GM12878 (cell line): Measurements from ENCODE around the gene RPL22L1. TPM values are rescaled to one million over a fixed set of nuclear protein-coding genes. Genes with fewer than 3 reads are reported as not detected.

Source experiments
- ATAC-seq: fragments of 200-7000 bp; cut with Tn5 transposase; 3 replicates; pipeline ENCODE4 v1.9.1; 2020; ENCODE audit warnings: mild to moderate bottlenecking, moderate library complexity
- BruUV-seq: library from RNA; stranded (reverse); fragments of 400-500 nt; replicated peaks from 2 replicates; lab custom pipeline; 2021; lab: Mats Ljungman, UMichigan
- CTCF ChIA-PET: fragments of 300-600 bp; sonication (Branson Sonifier 250); formaldehyde crosslinking; extraction: SDS; loops from one replicate; lab custom pipeline; 2021; ENCODE audit warnings: inconsistent platforms; lab: Yijun Ruan, JAX
- POLR2A ChIA-PET: fragments of 350-600 bp; formaldehyde crosslinking; extraction: SDS; loops from one replicate; lab custom pipeline; 2021; ENCODE audit warnings: inconsistent platforms; lab: Charles Lee
- RAD21 ChIA-PET: fragments of 300-600 bp; sonication (Branson Sonifier 250); formaldehyde crosslinking; loops from one replicate; lab custom pipeline; 2023; ENCODE audit warnings: antibody characterized with exemption; ENCODE audit not compliant: unreplicated experiment; lab: Charles Lee
- SMC1A ChIA-PET: fragments of 300-600 bp; sonication (Branson Sonifier 250); formaldehyde crosslinking; loops from one replicate; lab custom pipeline; 2023; ENCODE audit not compliant: unreplicated experiment, uncharacterized antibody; lab: Charles Lee
- DNase-seq: peaks from one replicate; pipeline ENCODE4 v3.0.0-alpha.2; 2011; ENCODE audit warnings: low read depth, low spot score
- FAIRE-seq: peaks from 3 replicates; lab custom pipeline; 2011; peaks lifted over from hg19 to GRCh38; lab: Jason Lieb, UNC
- H2AFZ ChIP-seq: 2 replicates; pipeline ENCODE4 v1.6.0; 2011; ENCODE audit warnings: low read depth, low read length, control low read depth; ENCODE audit not compliant: control insufficient read depth
- H3K27ac ChIP-seq: 2 replicates; pipeline ENCODE4 v1.5.1; 2011; ENCODE audit warnings: control low read depth; ENCODE audit not compliant: control insufficient read depth, insufficient read depth
- H3K27me3 ChIP-seq, 2 experiments: replicated peaks in 1 of 2; 2 replicates each; pipeline versions ENCODE4 v1.6.0 to v1.6.1; 2011; ENCODE audit warnings: low read length in 1 of 2; ENCODE audit not compliant: control insufficient read depth in 2 of 2, insufficient read depth in 2 of 2
- H3K36me3 ChIP-seq, 2 experiments: 2 replicates each; pipeline ENCODE4 v1.5.1; 2011; ENCODE audit warnings: low read length in 1 of 2; ENCODE audit not compliant: control insufficient read depth in 2 of 2, insufficient read depth in 2 of 2
- H3K4me1 ChIP-seq: 2 replicates; pipeline ENCODE4 v1.6.1; 2011; ENCODE audit warnings: mild to moderate bottlenecking, low read length, moderate library complexity, mixed read lengths; ENCODE audit not compliant: control insufficient read depth, insufficient read depth
- H3K4me2 ChIP-seq: 2 replicates; pipeline ENCODE4 v1.6.0; 2011; ENCODE audit warnings: control low read depth; ENCODE audit not compliant: control insufficient read depth, insufficient read depth
- H3K4me3 ChIP-seq: fragments of 200-600 bp; sonication (generic); 2 replicates; pipeline ENCODE4 v1.5.1; 2016
- H3K79me2 ChIP-seq: 2 replicates; pipeline ENCODE4 v1.6.0; 2011; ENCODE audit warnings: low read length; ENCODE audit not compliant: control insufficient read depth, insufficient read depth
- H3K9ac ChIP-seq: 2 replicates; pipeline ENCODE4 v1.8.0; 2011; ENCODE audit warnings: low read length, control low read depth, mixed read lengths; ENCODE audit not compliant: control insufficient read depth, insufficient read depth
- H3K9me3 ChIP-seq: replicated peaks from 3 replicates; pipeline ENCODE4 v1.5.1; 2011; ENCODE audit warnings: mild to moderate bottlenecking, low read length; ENCODE audit not compliant: control insufficient read depth, insufficient read depth
- H4K20me1 ChIP-seq: 2 replicates; pipeline ENCODE4 v1.6.0; 2011; ENCODE audit not compliant: control insufficient read depth, insufficient read depth
- CBFB ChIP-seq: IDR thresholded peaks from 2 replicates; pipeline ENCODE4 v1.6.1; 2016; ENCODE audit warnings: antibody characterized with exemption, low read depth
- GABPA ChIP-seq: IDR thresholded peaks from 2 replicates; pipeline ENCODE4 v1.6.1; 2014; ENCODE audit warnings: antibody characterized with exemption, low read depth, mild to moderate bottlenecking, inconsistent platforms
- MTA3 ChIP-seq: IDR thresholded peaks from 2 replicates; pipeline ENCODE4 v1.6.1; 2012; ENCODE audit warnings: low read length, inconsistent platforms, borderline replicate concordance
- PAX8 ChIP-seq: fragments of 450-650 bp; IDR thresholded peaks from 2 replicates; pipeline ENCODE4 v1.6.1; 2017; ENCODE audit warnings: mild to moderate bottlenecking, moderate library complexity
- PKNOX1 ChIP-seq: fragments of 450-650 bp; IDR thresholded peaks from 2 replicates; pipeline ENCODE4 v1.6.1; 2016; ENCODE audit warnings: mild to moderate bottlenecking
- SP1 ChIP-seq: IDR thresholded peaks from one replicate; pipeline ENCODE4 v1.6.1; 2011; ENCODE audit warnings: low read depth, low read length
- TAF1 ChIP-seq: IDR thresholded peaks from 2 replicates; pipeline ENCODE4 v1.6.1; 2011; ENCODE audit warnings: mild to moderate bottlenecking, low read depth, low read length, borderline replicate concordance
- TARDBP ChIP-seq: IDR thresholded peaks from 2 replicates; pipeline ENCODE4 v1.6.1; 2016; ENCODE audit warnings: borderline replicate concordance
- TCF12 ChIP-seq: IDR thresholded peaks from 2 replicates; pipeline ENCODE4 v1.6.1; 2011; ENCODE audit warnings: low read depth, mild to moderate bottlenecking, low read length
- ZNF24 ChIP-seq: fragments of 450-650 bp; IDR thresholded peaks from 2 replicates; pipeline ENCODE4 v1.6.1; 2017; ENCODE audit warnings: antibody characterized with exemption, mild to moderate bottlenecking
- WGBS: methylation state at CpG from one replicate; pipeline ENCODE4 v1.1.6; 2016; ENCODE audit warnings: low lambda C conversion rate; ENCODE audit not compliant: insufficient replicate concordance, insufficient coverage; ENCODE audit errors: missing lambda C conversion rate; 5-methylcytosine and 5-hydroxymethylcytosine counted together
- in situ Hi-C: fragments of 300-500 bp; cut with MboI; formaldehyde crosslinking; loops from 9 replicates; pipeline ENCODE4 v1.14.3; 2018; ENCODE audit warnings: mixed read lengths
- intact Hi-C: fragments of 100-400 bp; cut with micrococcal nuclease; formaldehyde crosslinking; loops from one replicate; pipeline ENCODE4 v1.14.2; 2022; ENCODE audit not compliant: unreplicated experiment
- polyA plus RNA-seq, 11 experiments: library from polyadenylated mRNA; depleted of rRNA in 4 of 11; unstranded in 6 of 11; stranded (reverse) in 5 of 11; fragments of >200 nt; fragmentation: Nextera tagmentation in 4 of 11; fragmentation: Illumina TruSeq in 1 of 11; extraction: Ambion mirVana in 4 of 11; extraction: Trizol in 1 of 11; gene quantifications; 1 replicate in 1 of 11; 2 replicates in 10 of 11; pipeline versions ENCODE4 v1.2.1 to v1.2.3, GENCODE V29; 2011 to 2016; ENCODE audit warnings: inconsistent platforms in 2 of 11, missing spikeins in 2 of 11, low read depth in 1 of 11
- total RNA-seq, 4 experiments: library from RNA; depleted of rRNA in 3 of 4; stranded (reverse); fragments of >200 nt in 3 of 4; fragmentation: Illumina TruSeq in 1 of 4; extraction: Trizol in 1 of 4; gene quantifications; 2 replicates each; pipeline versions ENCODE4 v1.2.1 to v1.2.3, GENCODE V29; 2013 to 2021
- TF ChIP-seq, protein P1 (sequence below): fragments of 450-650 bp; IDR thresholded peaks from 2 replicates; pipeline ENCODE4 v1.6.1; 2017; ENCODE audit warnings: mild to moderate bottlenecking, low read depth, inconsistent platforms; ENCODE audit not compliant: poor library complexity, severe bottlenecking
- TF ChIP-seq, protein P2 (sequence below): fragments of 150-350 bp; IDR thresholded peaks from 2 replicates; pipeline ENCODE4 v1.6.1; 2014; ENCODE audit warnings: mild to moderate bottlenecking, low read depth, low read length
- TF ChIP-seq, protein P3 (sequence below): fragments of 450-650 bp; conservative IDR thresholded peaks from 2 replicates; pipeline ENCODE4 v1.6.1; 2017; ENCODE audit warnings: mild to moderate bottlenecking, moderate library complexity

Gene RPL22L1
- total and polyA plus RNA-seq, 10 of the 15 experiments (the other 5 are each of a cell fraction or from before 2014, with no cell fraction given): 203 to 803 (median 422) TPM

DNA sequence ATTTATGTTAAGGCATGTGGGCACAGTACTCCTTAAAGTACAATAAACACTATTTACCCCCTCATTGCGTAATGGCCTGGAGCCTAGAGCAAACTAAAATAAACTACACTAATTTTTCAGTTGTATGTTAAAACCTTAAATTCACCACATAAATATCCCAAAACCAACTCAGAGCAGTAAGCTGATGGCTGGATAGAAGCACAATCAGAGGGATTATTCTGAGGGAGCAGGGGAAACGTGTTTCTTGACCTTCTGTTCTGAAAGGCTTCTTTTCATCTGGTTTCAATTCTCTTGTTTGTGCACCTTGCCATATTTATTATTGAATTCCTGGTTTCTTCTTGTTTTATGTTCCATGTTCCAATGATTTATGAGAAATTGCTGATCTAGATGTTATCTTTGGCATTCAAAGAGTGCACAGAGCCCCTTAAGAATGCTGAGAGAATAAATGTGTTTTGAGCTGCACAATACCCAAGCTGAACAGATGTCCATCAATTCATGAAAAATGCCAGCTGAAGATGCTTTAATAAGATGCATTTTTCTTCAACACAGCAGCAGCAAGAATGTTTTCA is 29.6 kb downstream of the RPL22L1 start:
- CTCF ChIA-PET: interaction anchor here (0.7 to 1.4 kb wide), 3 partner anchors 8 to 426 kb away, joined by 3 to 5 read pairs (median 3); no protein-coding TSS in a partner anchor
- Histone ChIP-seq H3K9ac (no peak overlapping the region), H3K4me2 (no peak overlapping the region), H4K20me1 (no peaks in the 10 kb centered on the region), H2AFZ (no peak overlapping the region), H3K4me1 (no peaks in the 10 kb centered on the region), H3K36me3 (no peaks in the 10 kb centered on the region), H3K27me3 (peaks cover 0 to 7% of the 10 kb centered on the region in 2 experiments; a peak in 2 of 4 replicates), H3K4me3 (no peak overlapping the region), H3K79me2 (no peaks in the 10 kb centered on the region), H3K27ac (no peak overlapping the region), H3K9me3 (no peaks in the 10 kb centered on the region)
- ATAC-seq: no peak
- RAD21 ChIA-PET: no interaction called here
- SMC1A ChIA-PET: no interaction called here
- POLR2A ChIA-PET: no interaction called here
- in situ Hi-C loops: no loop called here
- no TSS peak for BruUV-seq
- no peak for DNase-seq
- FAIRE-seq: no peak
- WGBS: 28% methylated on average over 2 of the region's 2 CpGs
- TF ChIP-seq PAX8 (no peak), SP1 (no peak), TCF12 (no peak), CBFB (no peak), TARDBP (no peak), ZNF24 (no peak), TAF1 (no peak), MTA3 (no peak), PKNOX1 (no peak), GABPA (no peak)
- TF ChIP-seq, protein P1, sequence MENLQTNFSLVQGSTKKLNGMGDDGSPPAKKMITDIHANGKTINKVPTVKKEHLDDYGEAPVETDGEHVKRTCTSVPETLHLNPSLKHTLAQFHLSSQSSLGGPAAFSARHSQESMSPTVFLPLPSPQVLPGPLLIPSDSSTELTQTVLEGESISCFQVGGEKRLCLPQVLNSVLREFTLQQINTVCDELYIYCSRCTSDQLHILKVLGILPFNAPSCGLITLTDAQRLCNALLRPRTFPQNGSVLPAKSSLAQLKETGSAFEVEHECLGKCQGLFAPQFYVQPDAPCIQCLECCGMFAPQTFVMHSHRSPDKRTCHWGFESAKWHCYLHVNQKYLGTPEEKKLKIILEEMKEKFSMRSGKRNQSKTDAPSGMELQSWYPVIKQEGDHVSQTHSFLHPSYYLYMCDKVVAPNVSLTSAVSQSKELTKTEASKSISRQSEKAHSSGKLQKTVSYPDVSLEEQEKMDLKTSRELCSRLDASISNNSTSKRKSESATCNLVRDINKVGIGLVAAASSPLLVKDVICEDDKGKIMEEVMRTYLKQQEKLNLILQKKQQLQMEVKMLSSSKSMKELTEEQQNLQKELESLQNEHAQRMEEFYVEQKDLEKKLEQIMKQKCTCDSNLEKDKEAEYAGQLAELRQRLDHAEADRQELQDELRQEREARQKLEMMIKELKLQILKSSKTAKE: no peak
- TF ChIP-seq, protein P2, sequence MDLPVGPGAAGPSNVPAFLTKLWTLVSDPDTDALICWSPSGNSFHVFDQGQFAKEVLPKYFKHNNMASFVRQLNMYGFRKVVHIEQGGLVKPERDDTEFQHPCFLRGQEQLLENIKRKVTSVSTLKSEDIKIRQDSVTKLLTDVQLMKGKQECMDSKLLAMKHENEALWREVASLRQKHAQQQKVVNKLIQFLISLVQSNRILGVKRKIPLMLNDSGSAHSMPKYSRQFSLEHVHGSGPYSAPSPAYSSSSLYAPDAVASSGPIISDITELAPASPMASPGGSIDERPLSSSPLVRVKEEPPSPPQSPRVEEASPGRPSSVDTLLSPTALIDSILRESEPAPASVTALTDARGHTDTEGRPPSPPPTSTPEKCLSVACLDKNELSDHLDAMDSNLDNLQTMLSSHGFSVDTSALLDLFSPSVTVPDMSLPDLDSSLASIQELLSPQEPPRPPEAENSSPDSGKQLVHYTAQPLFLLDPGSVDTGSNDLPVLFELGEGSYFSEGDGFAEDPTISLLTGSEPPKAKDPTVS: no peak
- TF ChIP-seq, protein P3, sequence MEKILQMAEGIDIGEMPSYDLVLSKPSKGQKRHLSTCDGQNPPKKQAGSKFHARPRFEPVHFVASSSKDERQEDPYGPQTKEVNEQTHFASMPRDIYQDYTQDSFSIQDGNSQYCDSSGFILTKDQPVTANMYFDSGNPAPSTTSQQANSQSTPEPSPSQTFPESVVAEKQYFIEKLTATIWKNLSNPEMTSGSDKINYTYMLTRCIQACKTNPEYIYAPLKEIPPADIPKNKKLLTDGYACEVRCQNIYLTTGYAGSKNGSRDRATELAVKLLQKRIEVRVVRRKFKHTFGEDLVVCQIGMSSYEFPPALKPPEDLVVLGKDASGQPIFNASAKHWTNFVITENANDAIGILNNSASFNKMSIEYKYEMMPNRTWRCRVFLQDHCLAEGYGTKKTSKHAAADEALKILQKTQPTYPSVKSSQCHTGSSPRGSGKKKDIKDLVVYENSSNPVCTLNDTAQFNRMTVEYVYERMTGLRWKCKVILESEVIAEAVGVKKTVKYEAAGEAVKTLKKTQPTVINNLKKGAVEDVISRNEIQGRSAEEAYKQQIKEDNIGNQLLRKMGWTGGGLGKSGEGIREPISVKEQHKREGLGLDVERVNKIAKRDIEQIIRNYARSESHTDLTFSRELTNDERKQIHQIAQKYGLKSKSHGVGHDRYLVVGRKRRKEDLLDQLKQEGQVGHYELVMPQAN: no peak
- intact Hi-C loops: no loop called here
